Activated CD4-positive, alpha-beta T cell treated with anti-CD3 and anti-CD28 coated beads, Interleukin-2, amount 50 U/mL, for 1 hour (primary cell): ENCODE data around the gene IFNA6.
A peak's percentile ranks its signal among the peaks of the same experiment; 100 is the strongest.

Source experiments
- DNase-seq: peaks from one replicate; pipeline ENCODE4 v3.0.0-alpha.2; 2020

The IFNA6 gene

GRCh38 chr9:21326526-21327139 is 24.1 kb downstream of the IFNA6 start:
- DNase-seq = no peak

- no peak for DNase-seq
Measured at GRCh38 chr9:21324047-21324446, 26.6 kb downstream of the IFNA6 start.

GRCh38 chr9:21322911-21323461 is 27.7 kb downstream of the IFNA6 start:
- DNase-seq = no peak

GRCh38 chr9:21320465-21320864 is 30.2 kb downstream of the IFNA6 start:
- DNase-seq = no peak

GRCh38 chr9:21317956-21318923 is 32.4 kb downstream of the IFNA6 start:
- peak; percentile 24 for DNase-seq

- DNase-seq = no peak
Measured at GRCh38 chr9:21316860-21317259, 33.8 kb downstream of the IFNA6 start.

GRCh38 chr9:21316032-21316842 is 34.5 kb downstream of the IFNA6 start:
- no peak for DNase-seq

GRCh38 chr9:21314152-21314551 is 36.5 kb downstream of the IFNA6 start:
- DNase-seq = no peak

GRCh38 chr9:21311889-21312288 is 38.8 kb downstream of the IFNA6 start:
- no peak for DNase-seq

GRCh38 chr9:21305213-21305612 is 45.5 kb downstream of the IFNA6 start, which contains the start of gene IFNA5:
TSS of gene IFNA5 (minus strand) at chr9:21305313. CDS start at chr9:21305256, 57 bp downstream.
- DNase-seq = no peak
